GM19239 (cell line): ENCODE data around the gene TCF21.
"Not testable (repeated sequence)": the region's sequence is repeated elsewhere in the genome, so short reads cannot be mapped to it uniquely, and the experiment has no call there.

Experiments used
- DNase-seq: peaks from one replicate; pipeline ENCODE4 v3.0.0; 2011; ENCODE audit warnings: low spot score; ENCODE audit not compliant: insufficient read length
- FAIRE-seq: peaks from 2 replicates; lab custom pipeline; 2011; peaks lifted over from hg19 to GRCh38; lab: Jason Lieb, UNC

TCF21 gene

GRCh38 chr6:133919362-133919761 is 30.4 kb downstream of the TCF21 start:
- no peak for FAIRE-seq
- DNase-seq: no peak

- peak; percentile 10 for DNase-seq
- FAIRE-seq: no peak
These were observed 32.4 kb downstream of the TCF21 start for GRCh38 chr6:133921249-133921859.

- DNase-seq (peak; percentile 13), FAIRE-seq (peak; percentile 98)
These were observed 35.2 kb downstream of the TCF21 start for GRCh38 chr6:133923938-133924593.

- not testable (repeated sequence) for DNase-seq, FAIRE-seq
These were observed 42.3 kb downstream of the TCF21 start for GRCh38 chr6:133931221-133931620.

- FAIRE-seq, DNase-seq: not testable (repeated sequence)
These were observed 47.4 kb downstream of the TCF21 start for GRCh38 chr6:133936352-133936751.

GRCh38 chr6:133937909-133938308 is 49.0 kb downstream of the TCF21 start:
- FAIRE-seq (no peak), DNase-seq (no peak)

- DNase-seq (no peak), FAIRE-seq (no peak)
These were observed 49.6 kb downstream of the TCF21 start for GRCh38 chr6:133938533-133938932.

GRCh38 chr6:133939778-133940667 is 51.1 kb downstream of the TCF21 start:
- FAIRE-seq (no peak), DNase-seq (no peak)
